SU-DHL-6 (cell line): Measurements from ENCODE around the gene IMPDH1.

ENCODE experiments used
- H2AFZ ChIP-seq: fragments of 200-600 bp; sonication (generic); 2 replicates; pipeline ENCODE4 v1.6.1; 2014; ENCODE audit warnings: low read depth, mild to moderate bottlenecking, moderate library complexity, mixed read lengths, antibody characterized with exemption, low read length; ENCODE audit not compliant: severe bottlenecking
- H3F3A ChIP-seq: fragments of 200-600 bp; shearing (Covaris generic); 2 replicates; pipeline ENCODE4 v1.6.0; 2016; ENCODE audit warnings: antibody characterized with exemption, mild to moderate bottlenecking; ENCODE audit not compliant: insufficient read depth
- H3K27ac ChIP-seq: fragments of 200-600 bp; sonication (generic); 2 replicates; pipeline ENCODE4 v1.5.1; 2016; ENCODE audit warnings: low read depth, mild to moderate bottlenecking, low read length, moderate library complexity, mixed read lengths
- H3K27me3 ChIP-seq: fragments of 200-600 bp; sonication (generic), shearing (Covaris generic); 2 replicates; pipeline ENCODE4 v1.6.0; 2014; ENCODE audit warnings: mild to moderate bottlenecking, low read length
- H3K36me3 ChIP-seq: fragments of 200-600 bp; sonication (generic); 2 replicates; pipeline ENCODE4 v1.6.1; 2014; ENCODE audit warnings: mild to moderate bottlenecking, low read length, mixed read lengths
- H3K4me2 ChIP-seq: fragments of 300-600, 200-600 bp; shearing (Covaris generic), sonication (generic); 2 replicates; pipeline ENCODE4 v1.6.0; 2014; ENCODE audit warnings: low read length, low read depth, mild to moderate bottlenecking; ENCODE audit not compliant: poor library complexity, severe bottlenecking
- H3K4me3 ChIP-seq: fragments of 200-600 bp; sonication (generic); 2 replicates; pipeline ENCODE4 v1.5.1; 2014; ENCODE audit warnings: antibody characterized with exemption, low read length, mild to moderate bottlenecking, mixed read lengths; ENCODE audit not compliant: insufficient read depth, poor library complexity, severe bottlenecking
- H3K79me2 ChIP-seq: fragments of 200-600 bp; sonication (generic); 2 replicates; pipeline ENCODE4 v1.6.1; 2014; ENCODE audit warnings: mild to moderate bottlenecking, low read length, moderate library complexity; ENCODE audit not compliant: insufficient read depth
- H3K9ac ChIP-seq: fragments of 200-600 bp; sonication (generic); 2 replicates; pipeline ENCODE4 v1.7.0; 2014; ENCODE audit warnings: mild to moderate bottlenecking, low read length
- H3K9me2 ChIP-seq: fragments of 200-600 bp; sonication (generic); replicated peaks from 2 replicates; pipeline ENCODE4 v1.6.1; 2014; ENCODE audit warnings: low read length; ENCODE audit not compliant: insufficient read depth
- H3K9me3 ChIP-seq: fragments of 200-600 bp; sonication (generic); 2 replicates; pipeline ENCODE4 v1.6.1; 2014; ENCODE audit warnings: low read length, mixed read lengths; ENCODE audit not compliant: insufficient read depth
- H4K20me1 ChIP-seq: fragments of 200-600 bp; sonication (generic); 2 replicates; pipeline ENCODE4 v1.6.1; 2014; ENCODE audit warnings: low read depth, mild to moderate bottlenecking, antibody characterized with exemption, low read length, moderate library complexity, mixed read lengths
- CTCF ChIP-seq: fragments of 200-600 bp; sonication (generic); IDR thresholded peaks from one replicate; pipeline ENCODE4 v1.5.1; 2017; ENCODE audit warnings: antibody characterized with exemption, mild to moderate bottlenecking, low read length, moderate library complexity; ENCODE audit not compliant: insufficient read depth, poor library complexity, severe bottlenecking
- EZH2phosphoT487 ChIP-seq: fragments of 200-600 bp; sonication (generic), shearing (Covaris generic); conservative IDR thresholded peaks from 2 replicates; pipeline ENCODE4 v1.6.1; 2018; ENCODE audit warnings: mild to moderate bottlenecking, antibody characterized with exemption, low read length, moderate library complexity, mixed read lengths

Gene IMPDH1

GRCh38 chr7:128403676-128404075 is 6.1 kb downstream of the IMPDH1 start:
- no peaks in the 10 kb centered on the region for H3K27me3 ChIP-seq
- H3K79me2 ChIP-seq, result peaks cover 13% of the 10 kb centered on the region; the same call in 1 of the 2 replicates
- no peaks in the 10 kb centered on the region for H3K9me3 ChIP-seq
- H3K9me2 ChIP-seq, result no peaks in the 10 kb centered on the region
- H3K4me2 ChIP-seq, result no peak overlapping the region
- TF ChIP-seq EZH2phosphoT487 (no peak), CTCF (no peak)
- H3K36me3 ChIP-seq, result no peaks in the 10 kb centered on the region
- H3K9ac ChIP-seq, result no peak overlapping the region
- H4K20me1 ChIP-seq, result no peaks in the 10 kb centered on the region
- no peak overlapping the region for H2AFZ ChIP-seq
- H3F3A ChIP-seq, result peaks cover 8% of the 10 kb centered on the region
- H3K27ac ChIP-seq, result no peak overlapping the region
- no peak overlapping the region for H3K4me3 ChIP-seq

DNA sequence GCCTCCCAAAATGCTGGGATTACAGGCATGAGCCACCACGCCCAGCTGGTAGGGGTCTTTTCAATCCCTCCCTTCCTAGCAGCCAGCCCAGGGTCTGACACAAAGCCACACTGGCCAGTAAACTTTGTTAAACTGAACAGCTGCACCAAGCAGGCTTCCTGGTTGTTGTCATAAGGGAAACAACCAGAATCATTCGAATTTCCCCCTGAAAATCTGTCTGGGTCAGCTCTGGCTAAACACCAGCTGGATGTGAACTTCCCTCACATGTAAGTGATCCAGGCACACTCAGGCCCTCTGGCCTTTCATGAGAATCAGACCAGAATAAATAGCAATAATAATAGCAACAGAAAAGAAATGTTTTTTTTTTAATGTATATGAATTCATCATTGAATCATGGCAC is 7.4 kb downstream of the IMPDH1 start:
- no peak overlapping the region for H3K4me2 ChIP-seq
- no peaks in the 10 kb centered on the region for H4K20me1 ChIP-seq
- no peak overlapping the region for H3K4me3 ChIP-seq
- H3K9ac ChIP-seq, result no peak overlapping the region
- H2AFZ ChIP-seq, result no peak overlapping the region
- peaks cover 8% of the 10 kb centered on the region for H3F3A ChIP-seq
- no peaks in the 10 kb centered on the region for H3K36me3 ChIP-seq
- no peaks in the 10 kb centered on the region for H3K9me2 ChIP-seq
- no peaks in the 10 kb centered on the region for H3K27me3 ChIP-seq
- H3K27ac ChIP-seq, result no peak overlapping the region
- peaks cover 13% of the 10 kb centered on the region; the same call in 1 of the 2 replicates for H3K79me2 ChIP-seq
- no peak for TF ChIP-seq CTCF
- H3K9me3 ChIP-seq, result no peaks in the 10 kb centered on the region

DNA sequence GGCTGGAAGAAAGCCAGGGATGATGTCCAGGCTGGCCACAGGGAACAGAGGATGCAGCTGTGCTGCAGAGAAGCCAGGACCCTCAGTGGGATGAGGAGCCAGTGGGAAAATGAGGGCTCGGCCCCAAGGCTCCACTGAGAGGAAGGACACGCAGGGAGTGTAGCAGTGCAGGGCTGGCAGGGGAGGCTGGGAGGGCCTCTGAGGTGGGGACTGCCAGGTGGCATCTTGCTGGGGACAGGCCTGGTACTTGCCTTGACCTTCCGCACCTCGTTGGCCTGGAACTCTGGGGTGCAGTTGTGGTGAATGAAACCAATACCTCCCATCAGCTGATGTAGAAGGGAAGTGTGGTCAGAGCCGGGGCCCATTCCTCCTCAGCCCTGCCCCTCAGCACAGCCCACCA is 9.2 kb downstream of the IMPDH1 start:
- H3K27ac ChIP-seq, result no peak overlapping the region
- no peaks in the 10 kb centered on the region for H3F3A ChIP-seq
- no peak for TF ChIP-seq EZH2phosphoT487
- no peak for TF ChIP-seq CTCF
- no peaks in the 10 kb centered on the region for H3K27me3 ChIP-seq
- H3K9ac ChIP-seq, result no peak overlapping the region
- no peak overlapping the region for H3K4me3 ChIP-seq
- peaks cover 13% of the 10 kb centered on the region; the same call in 1 of the 2 replicates for H3K79me2 ChIP-seq
- H3K9me2 ChIP-seq, result no peaks in the 10 kb centered on the region
- H3K36me3 ChIP-seq, result no peaks in the 10 kb centered on the region
- no peaks in the 10 kb centered on the region for H3K9me3 ChIP-seq
- H4K20me1 ChIP-seq, result no peaks in the 10 kb centered on the region
- no peak overlapping the region for H2AFZ ChIP-seq
- H3K4me2 ChIP-seq, result no peak overlapping the region

GRCh38 chr7:128399991-128400390 is 9.8 kb downstream of the IMPDH1 start:
- H3F3A ChIP-seq, result no peaks in the 10 kb centered on the region
- H4K20me1 ChIP-seq, result no peaks in the 10 kb centered on the region
- no peaks in the 10 kb centered on the region for H3K9me3 ChIP-seq
- no peak overlapping the region for H3K9ac ChIP-seq
- no peak for TF ChIP-seq EZH2phosphoT487
- no peak for TF ChIP-seq CTCF
- H3K9me2 ChIP-seq, result no peaks in the 10 kb centered on the region
- H3K4me2 ChIP-seq, result no peak overlapping the region
- no peak overlapping the region for H3K27ac ChIP-seq
- no peak overlapping the region for H2AFZ ChIP-seq
- no peaks in the 10 kb centered on the region for H3K36me3 ChIP-seq
- H3K79me2 ChIP-seq, result peaks cover 8% of the 10 kb centered on the region; the same call in 1 of the 2 replicates
- no peak overlapping the region for H3K4me3 ChIP-seq
- no peaks in the 10 kb centered on the region for H3K27me3 ChIP-seq
